IMR-90 (cell line): ENCODE measurements around the gene URB1. TPM values are rescaled to one million over a fixed set of nuclear protein-coding genes. Genes with fewer than 3 reads are reported as not detected.

ENCODE experiments used
- ATAC-seq: fragments of 200-7000 bp; cut with Tn5 transposase; 2 replicates; pipeline ENCODE4 v1.9.1; 2020; ENCODE audit warnings: low read depth, mild to moderate bottlenecking, moderate library complexity
- BruUV-seq: library from RNA; stranded (reverse); fragments of 400-500 nt; replicated peaks from 2 replicates; lab custom pipeline; 2021; lab: Mats Ljungman, UMichigan
- CTCF ChIA-PET: fragments of 300-600 bp; formaldehyde crosslinking; extraction: SDS; loops from one replicate; lab custom pipeline; 2021; ENCODE audit warnings: antibody characterized with exemption; lab: Yijun Ruan, JAX
- POLR2A ChIA-PET: fragments of 300-600 bp; sonication (Branson Sonifier 250); formaldehyde crosslinking; loops from one replicate; lab custom pipeline; 2022; ENCODE audit warnings: antibody characterized with exemption; ENCODE audit not compliant: unreplicated experiment; lab: Charles Lee
- DNase-seq: peaks from one replicate; pipeline ENCODE4 v3.0.0; 2013
- H2AFZ ChIP-seq: replicated peaks from 2 replicates; pipeline ENCODE3; 2013; ENCODE audit warnings: low read length, mild to moderate bottlenecking; ENCODE audit not compliant: poor library complexity
- H2AK5ac ChIP-seq: 2 replicates; pipeline ENCODE4 v1.6.1; 2013; ENCODE audit warnings: low read depth, low read length, inconsistent platforms
- H2AK9ac ChIP-seq: replicated peaks from 2 replicates; pipeline ENCODE3; 2013; ENCODE audit warnings: mild to moderate bottlenecking, low read depth, low read length, moderate library complexity; ENCODE audit not compliant: poor library complexity
- H2BK120ac ChIP-seq: 2 replicates; pipeline ENCODE4 v1.6.1; 2013; ENCODE audit warnings: low read depth, low read length, inconsistent platforms
- H2BK15ac ChIP-seq: 3 replicates; pipeline ENCODE4 v1.6.1; 2013; ENCODE audit warnings: low read depth, low read length, inconsistent platforms
- H2BK20ac ChIP-seq: 2 replicates; pipeline ENCODE4 v1.6.1; 2013; ENCODE audit warnings: low read depth, mild to moderate bottlenecking, inconsistent platforms, low read length, moderate library complexity
- H2BK5ac ChIP-seq: 2 replicates; pipeline ENCODE4 v1.6.1; 2013; ENCODE audit warnings: mild to moderate bottlenecking, low read depth, low read length, inconsistent platforms; ENCODE audit not compliant: poor library complexity, severe bottlenecking
- H3K14ac ChIP-seq: replicated peaks from 2 replicates; pipeline ENCODE4 v1.6.1; 2013; ENCODE audit warnings: low read depth, low read length, inconsistent platforms
- H3K18ac ChIP-seq: 2 replicates; pipeline ENCODE4 v1.6.1; 2013; ENCODE audit warnings: low read depth, low read length, control low read depth
- H3K23ac ChIP-seq: 2 replicates; pipeline ENCODE4 v1.6.1; 2013; ENCODE audit warnings: low read depth, low read length, inconsistent platforms
- H3K27ac ChIP-seq: 2 replicates; pipeline ENCODE4 v1.5.1; 2013; ENCODE audit warnings: mild to moderate bottlenecking, control low read depth, low read length; ENCODE audit not compliant: insufficient read depth
- H3K27me3 ChIP-seq: 2 replicates; pipeline ENCODE4 v1.6.1; 2013; ENCODE audit warnings: low read length; ENCODE audit not compliant: control insufficient read depth, insufficient read depth
- H3K36me3 ChIP-seq: 2 replicates; pipeline ENCODE4 v1.6.1; 2013; ENCODE audit warnings: low read length, mixed read lengths; ENCODE audit not compliant: control insufficient read depth, insufficient read depth
- H3K4ac ChIP-seq: 2 replicates; pipeline ENCODE4 v1.6.1; 2013; ENCODE audit warnings: low read depth, low read length, inconsistent platforms
- H3K4me1 ChIP-seq: 2 replicates; pipeline ENCODE4 v1.6.1; 2013; ENCODE audit warnings: low read length, mixed read lengths; ENCODE audit not compliant: control insufficient read depth, insufficient read depth
- H3K4me2 ChIP-seq: 2 replicates; pipeline ENCODE4 v1.6.1; 2013; ENCODE audit warnings: low read depth, mild to moderate bottlenecking, control low read depth, low read length, moderate library complexity
- H3K4me3 ChIP-seq: 2 replicates; pipeline ENCODE4 v1.5.1; 2013; ENCODE audit warnings: low read depth, mild to moderate bottlenecking, control low read depth, low read length, moderate library complexity; ENCODE audit not compliant: insufficient read depth
- H3K56ac ChIP-seq: 2 replicates; pipeline ENCODE4 v1.6.1; 2013; ENCODE audit warnings: low read length, inconsistent platforms; ENCODE audit not compliant: insufficient read depth; ENCODE audit errors: extremely low read depth
- H3K79me1 ChIP-seq, 2 experiments: 2 replicates each; pipeline ENCODE4 v1.6.1; 2013; ENCODE audit warnings: low read length in 2 of 2, inconsistent platforms in 1 of 2, low read depth in 1 of 2
- H3K9ac ChIP-seq: 2 replicates; pipeline ENCODE4 v1.6.1; 2013; ENCODE audit warnings: low read depth, low read length, control low read depth
- H3K9me1 ChIP-seq: 2 replicates; pipeline ENCODE4 v1.6.1; 2013; ENCODE audit warnings: low read length, inconsistent platforms; ENCODE audit not compliant: insufficient read depth
- H3K9me3 ChIP-seq: 2 replicates; pipeline ENCODE4 v1.6.1; 2013; ENCODE audit warnings: low read length; ENCODE audit not compliant: control insufficient read depth, insufficient read depth
- H4K20me1 ChIP-seq: 2 replicates; pipeline ENCODE4 v1.6.1; 2013; ENCODE audit warnings: low read length, inconsistent platforms; ENCODE audit not compliant: insufficient read depth
- H4K5ac ChIP-seq: 2 replicates; pipeline ENCODE4 v1.6.1; 2013; ENCODE audit warnings: mild to moderate bottlenecking, low read depth, low read length, control low read depth
- H4K8ac ChIP-seq, 2 experiments: 2 replicates each; pipeline ENCODE4 v1.6.1; 2013; ENCODE audit warnings: low read depth in 2 of 2, low read length in 2 of 2, control low read depth in 1 of 2, inconsistent platforms in 1 of 2
- H4K91ac ChIP-seq: 2 replicates; pipeline ENCODE4 v1.6.1; 2013; ENCODE audit warnings: low read depth, low read length, inconsistent platforms; ENCODE audit not compliant: insufficient read depth
- BHLHE40 ChIP-seq: fragments of 150-350 bp; IDR thresholded peaks from 2 replicates; pipeline ENCODE4 v1.6.1; 2016; ENCODE audit warnings: mild to moderate bottlenecking, low read depth, low read length
- CEBPB ChIP-seq: IDR thresholded peaks from 2 replicates; pipeline ENCODE4 v1.6.1; 2012; ENCODE audit warnings: low read depth, low read length, improper control_type of control experiment
- CHD1 ChIP-seq: IDR thresholded peaks from 2 replicates; pipeline ENCODE4 v1.6.1; 2012; ENCODE audit warnings: low read depth, low read length, improper control_type of control experiment
- CTCF ChIP-seq: conservative IDR thresholded peaks from 2 replicates; pipeline ENCODE4 v1.5.1; 2012; ENCODE audit warnings: mild to moderate bottlenecking, low read depth, low read length, improper control_type of control experiment
- ELK1 ChIP-seq: fragments of 150-350 bp; IDR thresholded peaks from 2 replicates; pipeline ENCODE4 v1.6.1; 2016; ENCODE audit warnings: low read depth, mild to moderate bottlenecking, low read length, moderate library complexity, borderline replicate concordance
- FOS ChIP-seq: fragments of 150-350 bp; IDR thresholded peaks from 2 replicates; pipeline ENCODE4 v1.6.1; 2016; ENCODE audit warnings: low read depth, low read length
- MAFK ChIP-seq: IDR thresholded peaks from 2 replicates; pipeline ENCODE4 v1.6.1; 2012; ENCODE audit warnings: low read depth, low read length, improper control_type of control experiment
- MAZ ChIP-seq: IDR thresholded peaks from 2 replicates; pipeline ENCODE4 v1.6.1; 2012; ENCODE audit warnings: low read depth, mild to moderate bottlenecking, low read length, improper control_type of control experiment, moderate library complexity, borderline replicate concordance
- MXI1 ChIP-seq: IDR thresholded peaks from 2 replicates; pipeline ENCODE4 v1.6.1; 2012; ENCODE audit warnings: low read depth, mild to moderate bottlenecking, low read length, moderate library complexity, borderline replicate concordance
- NFE2L2 ChIP-seq: fragments of 150-350 bp; IDR thresholded peaks from 2 replicates; pipeline ENCODE4 v1.6.1; 2016; ENCODE audit warnings: low read depth, mild to moderate bottlenecking, low read length
- POLR2A ChIP-seq: IDR thresholded peaks from 2 replicates; pipeline ENCODE4 v1.6.1; 2012; ENCODE audit warnings: mild to moderate bottlenecking, low read depth, low read length
- RAD21 ChIP-seq: IDR thresholded peaks from 2 replicates; pipeline ENCODE4 v1.6.1; 2012; ENCODE audit warnings: low read length, improper control_type of control experiment
- RCOR1 ChIP-seq: IDR thresholded peaks from 2 replicates; pipeline ENCODE4 v1.6.1; 2012; ENCODE audit warnings: mild to moderate bottlenecking, low read length, improper control_type of control experiment; ENCODE audit not compliant: insufficient replicate concordance
- RFX5 ChIP-seq: IDR thresholded peaks from 2 replicates; pipeline ENCODE4 v1.8.0; 2012; ENCODE audit warnings: low read depth, mild to moderate bottlenecking, low read length, moderate library complexity
- USF2 ChIP-seq: fragments of 150-350 bp; IDR thresholded peaks from 2 replicates; pipeline ENCODE4 v1.6.1; 2017; ENCODE audit warnings: mild to moderate bottlenecking, antibody characterized with exemption, low read length, low read depth
- WGBS, 2 experiments: methylation state at CpG; one replicate each; pipeline versions ENCODE4 v1.1.5 to v1.1.7; 2013; ENCODE audit warnings: missing lambda C conversion rate in 2 of 2; ENCODE audit not compliant: insufficient read length in 1 of 2; ENCODE audit errors: extremely low coverage in 2 of 2; 5-methylcytosine and 5-hydroxymethylcytosine counted together
- dilution Hi-C: fragments of 300-500 bp; cut with HindIII; formaldehyde crosslinking; loops from one replicate; pipeline ENCODE4 v1.14.3; 2018; ENCODE audit warnings: low sequenced_read_pairs; ENCODE audit not compliant: unreplicated experiment
- in situ Hi-C: fragments of 300-500 bp; cut with MboI; formaldehyde crosslinking; loops from 3 replicates; pipeline ENCODE4 v1.14.3; 2019; ENCODE audit warnings: low sequenced_read_pairs, inconsistent platforms, mixed read lengths
- intact Hi-C: fragments of 100-400 bp; cut with micrococcal nuclease; formaldehyde crosslinking; loops from 2 replicates; pipeline ENCODE4 v1.10.0; 2022
- polyA plus RNA-seq, 3 experiments: library from polyadenylated mRNA; depleted of rRNA; stranded (reverse); fragments of >200 nt; gene quantifications; 2 replicates each; pipeline ENCODE4 v1.2.3, GENCODE V29; 2012; ENCODE audit warnings: low replicate concordance in 1 of 3
- total RNA-seq: library from RNA; depleted of rRNA; stranded (reverse); fragments of >200 nt; gene quantifications from 2 replicates; pipeline ENCODE4 v1.2.3, GENCODE V29; 2012

Gene URB1
- total and polyA plus RNA-seq, 2 of the 4 experiments (the other 2 are of a cell fraction): 9.2 to 12.7 TPM

- no TSS peak for BruUV-seq
- Histone ChIP-seq H3K79me1 (peaks cover 5 to 10% of the 10 kb centered on the region in 2 experiments; a peak in 2 of 4 replicates), H3K23ac (no peak overlapping the region), H2AK5ac (no peak overlapping the region), H3K56ac (no peak overlapping the region), H3K27ac (no peak overlapping the region), H3K4me2 (no peak overlapping the region), H3K36me3 (peaks cover 53% of the 10 kb centered on the region), H3K14ac (no peak overlapping the region), H3K27me3 (no peaks in the 10 kb centered on the region), H4K8ac (no peak overlapping the region), H3K9ac (no peak overlapping the region), H2BK20ac (no peak overlapping the region), H2BK5ac (no peak overlapping the region), H4K91ac (no peak overlapping the region), H3K18ac (no peak overlapping the region), H3K4ac (no peak overlapping the region), H3K4me1 (no peaks in the 10 kb centered on the region), H3K9me1 (no peaks in the 10 kb centered on the region), H2BK120ac (no peak overlapping the region), H2BK15ac (no peak overlapping the region), H3K4me3 (no peak overlapping the region), H4K20me1 (no peaks in the 10 kb centered on the region), H4K5ac (no peak overlapping the region), H2AFZ (no peak overlapping the region), H2AK9ac (no peak overlapping the region), H3K9me3 (no peaks in the 10 kb centered on the region)
- intact Hi-C loops: no loop called here
- no peak for TF ChIP-seq RCOR1
- no peak for TF ChIP-seq CEBPB
- TF ChIP-seq POLR2A: no peak
- TF ChIP-seq MXI1: no peak
- no peak for TF ChIP-seq MAZ
- no peak for TF ChIP-seq RAD21
- TF ChIP-seq CTCF: no peak
- no peak for TF ChIP-seq FOS
- no peak for TF ChIP-seq RFX5
- TF ChIP-seq CHD1: no peak
- no peak for TF ChIP-seq ELK1
- no peak for TF ChIP-seq USF2
- TF ChIP-seq BHLHE40: no peak
- no peak for TF ChIP-seq NFE2L2
- TF ChIP-seq MAFK: no peak
- CTCF ChIA-PET: interaction anchor here (0.7 kb wide), 1 partner anchor 12 kb away, joined by 3 read pairs; no protein-coding TSS in a partner anchor
- ATAC-seq (no peak), DNase-seq (no peak)
- in situ Hi-C loops: no loop called here
- POLR2A ChIA-PET: no interaction called here
- dilution Hi-C loops: no loop called here
- WGBS, 2 experiments: 96% methylated on average over 11 of the region's 23 CpGs; no CpG with 5 or more reads in 1 of the 2 experiments
Measured at GRCh38 chr21:32338209-32338921, 54.4 kb downstream of the URB1 start.
